Ammon's horn (tissue), 1 donor: Measurements from ENCODE around the gene HJURP.
A peak's percentile ranks its signal among the peaks of the same experiment; 100 is the strongest.
"Not testable (repeated sequence)": the region's sequence is repeated elsewhere in the genome, so short reads cannot be mapped to it uniquely, and the experiment has no call there.

Experiments used
- DNase-seq: peaks from one replicate; pipeline ENCODE4 v3.0.0-alpha.2; 2016; ENCODE audit warnings: low spot score

HJURP gene, protein sequence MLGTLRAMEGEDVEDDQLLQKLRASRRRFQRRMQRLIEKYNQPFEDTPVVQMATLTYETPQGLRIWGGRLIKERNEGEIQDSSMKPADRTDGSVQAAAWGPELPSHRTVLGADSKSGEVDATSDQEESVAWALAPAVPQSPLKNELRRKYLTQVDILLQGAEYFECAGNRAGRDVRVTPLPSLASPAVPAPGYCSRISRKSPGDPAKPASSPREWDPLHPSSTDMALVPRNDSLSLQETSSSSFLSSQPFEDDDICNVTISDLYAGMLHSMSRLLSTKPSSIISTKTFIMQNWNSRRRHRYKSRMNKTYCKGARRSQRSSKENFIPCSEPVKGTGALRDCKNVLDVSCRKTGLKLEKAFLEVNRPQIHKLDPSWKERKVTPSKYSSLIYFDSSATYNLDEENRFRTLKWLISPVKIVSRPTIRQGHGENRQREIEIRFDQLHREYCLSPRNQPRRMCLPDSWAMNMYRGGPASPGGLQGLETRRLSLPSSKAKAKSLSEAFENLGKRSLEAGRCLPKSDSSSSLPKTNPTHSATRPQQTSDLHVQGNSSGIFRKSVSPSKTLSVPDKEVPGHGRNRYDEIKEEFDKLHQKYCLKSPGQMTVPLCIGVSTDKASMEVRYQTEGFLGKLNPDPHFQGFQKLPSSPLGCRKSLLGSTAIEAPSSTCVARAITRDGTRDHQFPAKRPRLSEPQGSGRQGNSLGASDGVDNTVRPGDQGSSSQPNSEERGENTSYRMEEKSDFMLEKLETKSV

GRCh38 chr2:233854241-233854981 lies at the start of gene HJURP:
Gene HJURP (minus strand): TSS chr2:233854535. CDS start chr2:233854500, 35 bp downstream.
- peak; percentile 96 for DNase-seq

DNA sequence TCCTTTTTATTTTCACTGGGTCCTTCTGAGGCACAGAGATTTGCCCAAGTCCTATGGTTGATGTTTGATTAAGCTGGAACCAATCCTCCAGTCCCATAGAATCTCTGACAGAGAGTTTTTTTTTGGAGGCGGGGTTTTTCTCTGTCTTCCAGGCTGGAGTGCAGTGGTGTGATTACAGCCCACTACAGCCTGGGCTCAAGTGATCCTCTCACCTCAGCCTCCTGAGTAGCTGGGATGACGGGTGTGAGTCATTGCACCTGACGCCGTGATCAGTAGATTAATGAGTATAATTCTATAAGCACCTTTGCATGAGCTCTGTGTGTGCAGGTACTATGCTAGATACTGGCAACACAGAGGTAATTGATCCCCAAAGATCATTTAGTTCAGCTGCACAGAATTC lies 47.5 kb upstream of the HJURP start:
- DNase-seq = no peak

GRCh38 chr2:233901367-233901766 lies 47.0 kb upstream of the HJURP start:
- no peak for DNase-seq

DNA sequence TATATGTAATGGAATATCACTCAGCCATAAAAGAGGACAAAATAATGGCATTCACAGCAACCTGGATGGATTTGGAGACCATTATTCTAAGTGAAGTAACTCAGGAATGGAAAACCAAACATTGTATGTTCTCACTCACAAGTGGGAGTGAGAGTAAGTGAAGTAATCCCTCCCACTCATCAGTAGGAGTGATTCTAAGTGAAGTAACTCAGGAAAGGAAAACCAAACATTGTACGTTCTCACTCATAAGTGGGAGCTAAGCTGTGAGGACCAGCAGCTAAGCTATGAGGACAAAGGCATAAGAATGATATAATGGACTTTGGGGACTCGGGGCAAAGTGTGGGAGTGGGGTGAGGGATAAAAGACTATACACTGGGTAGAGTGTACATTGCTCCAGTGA lies 41.9 kb upstream of the HJURP start:
- not testable (repeated sequence) for DNase-seq

DNA sequence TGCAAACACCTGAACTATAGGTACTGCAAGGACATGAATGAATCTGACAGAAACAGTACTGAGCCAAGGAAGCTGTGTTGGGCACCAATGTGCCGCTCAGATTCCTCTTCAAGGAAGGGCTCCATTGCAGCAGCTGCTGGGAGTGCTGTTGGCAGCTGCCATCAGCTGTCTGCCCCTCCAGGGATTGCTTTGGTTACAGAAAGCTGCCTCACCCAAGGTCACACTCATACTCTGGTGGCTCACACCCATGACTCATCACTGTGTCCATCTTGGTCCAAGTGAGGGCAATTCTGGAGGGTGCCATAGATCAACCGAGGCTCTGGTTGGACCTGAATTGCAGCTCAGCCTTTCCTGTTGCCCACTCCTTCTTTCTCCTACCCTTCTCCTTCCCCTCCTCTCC lies 38.5 kb upstream of the HJURP start:
- no peak for DNase-seq

DNA sequence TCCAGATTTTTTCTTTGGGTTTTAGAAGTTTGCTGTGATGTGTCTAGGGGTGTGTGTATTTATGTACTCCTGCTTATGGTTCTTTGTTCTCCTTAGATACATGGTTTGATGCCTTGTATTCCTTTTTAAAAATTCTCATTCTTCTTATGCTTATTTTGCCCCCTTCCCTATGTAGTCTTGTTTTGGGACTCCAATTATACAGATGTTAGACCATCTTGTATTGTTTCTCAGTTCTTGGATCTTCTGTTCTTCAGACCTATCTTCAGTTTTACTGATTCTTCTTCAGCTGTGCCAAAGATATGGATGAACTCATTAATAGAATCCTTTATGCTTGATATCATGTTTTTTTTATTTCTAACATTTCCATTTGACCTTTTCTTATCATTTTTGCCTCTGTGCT lies 28.0 kb upstream of the HJURP start:
- no peak for DNase-seq

- not testable (repeated sequence) for DNase-seq
Observed at GRCh38 chr2:233872125-233872524, 17.8 kb upstream of the HJURP start.

- DNase-seq = no peak
Observed at GRCh38 chr2:233871432-233871831, 17.1 kb upstream of the HJURP start.

GRCh38 chr2:233867993-233868532 lies 13.7 kb upstream of the HJURP start, which contains the start of gene MSL3B:
Gene MSL3B (minus strand): TSS chr2:233868386.
- DNase-seq = no peak

- DNase-seq = no peak
Observed at GRCh38 chr2:233866479-233866878, 12.1 kb upstream of the HJURP start.

- DNase-seq = no peak
Observed at GRCh38 chr2:233865838-233866237, 11.5 kb upstream of the HJURP start.

DNA sequence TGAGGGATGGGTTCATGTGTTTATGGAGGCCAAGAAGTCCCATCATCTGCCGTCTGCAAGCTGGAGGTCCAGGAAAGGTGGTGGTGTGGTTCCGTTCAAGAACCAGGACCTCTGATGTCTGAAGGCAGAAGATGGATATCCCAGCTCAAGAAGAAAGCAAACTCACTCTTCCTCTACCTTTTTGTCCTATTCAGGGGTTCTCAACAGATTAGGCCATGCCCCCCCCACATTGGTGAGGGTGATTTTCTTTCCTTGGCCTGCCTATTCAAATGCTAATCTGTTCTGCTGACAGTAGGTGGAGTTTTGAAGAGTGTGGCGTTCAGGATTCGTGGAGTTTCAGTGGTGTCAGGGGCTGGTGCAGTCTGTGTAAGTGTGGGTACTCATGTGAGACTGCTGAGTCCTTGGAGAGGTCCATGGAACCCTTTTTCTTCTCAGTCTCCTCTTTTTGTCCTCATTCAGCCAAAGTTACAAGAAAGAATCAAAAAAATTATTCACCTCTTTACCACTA lies 8.0 kb upstream of the HJURP start:
- DNase-seq = no peak

DNA sequence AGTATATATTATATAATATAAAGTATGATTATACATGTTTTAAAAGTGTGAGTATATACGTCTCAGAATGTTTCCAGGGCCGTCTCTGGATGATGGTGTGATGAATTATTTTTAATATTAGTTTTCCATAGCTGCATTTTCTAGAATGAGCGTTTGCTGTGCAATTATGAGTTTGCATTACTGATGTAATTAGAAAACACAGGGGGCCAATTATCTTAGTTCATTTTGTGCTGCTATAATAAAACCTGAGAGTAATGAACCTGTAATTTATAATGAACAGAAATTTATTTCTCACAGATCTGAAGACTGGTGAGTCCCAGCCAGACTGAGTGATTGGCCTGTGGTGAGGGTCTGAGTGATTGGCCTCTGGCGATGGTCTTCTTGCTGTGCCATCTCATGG lies 4.0 kb upstream of the HJURP start:
- no peak for DNase-seq

GRCh38 chr2:233857511-233858141 lies 3.3 kb upstream of the HJURP start:
- peak; percentile 55 for DNase-seq

GRCh38 chr2:233856184-233856583 lies 1.8 kb upstream of the HJURP start:
- no peak for DNase-seq

DNA sequence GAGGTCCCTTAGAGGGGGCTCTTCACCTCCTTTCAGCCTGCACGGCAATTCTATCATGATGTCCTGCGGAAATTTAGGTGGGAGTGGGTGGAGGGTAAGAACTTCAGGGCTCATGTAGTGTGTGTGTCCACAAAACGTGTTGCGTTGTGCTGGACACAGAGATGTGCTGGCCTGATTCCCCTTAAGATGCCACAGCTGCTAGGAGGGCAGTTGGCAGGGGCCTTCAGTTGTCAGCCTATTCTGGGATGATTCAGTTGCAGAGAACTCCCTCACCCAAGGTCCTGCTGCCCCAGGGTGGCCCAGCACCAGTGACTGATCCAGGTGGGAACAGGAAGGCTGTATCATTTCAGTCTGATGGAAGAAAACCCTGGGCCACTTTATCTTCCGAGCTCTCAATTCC lies 1.0 kb upstream of the HJURP start:
- DNase-seq = no peak

DNA sequence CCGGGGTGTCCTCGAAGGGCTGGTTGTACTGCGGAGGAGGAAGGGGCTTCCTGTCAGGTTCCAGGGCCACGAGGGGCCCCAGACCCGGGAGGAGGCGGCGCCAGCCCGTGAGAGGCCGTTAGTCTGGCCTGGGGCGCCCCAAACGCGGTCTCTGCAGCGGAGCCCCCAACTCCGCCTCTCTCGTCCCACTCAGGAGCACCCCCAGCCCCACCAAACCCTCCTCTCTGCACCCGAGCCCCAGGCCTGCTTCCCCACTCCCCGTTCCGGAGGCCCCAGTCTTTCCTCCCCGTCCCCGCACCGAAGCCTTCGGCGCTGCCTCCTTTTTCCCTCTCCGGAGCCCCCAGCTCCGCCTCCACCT lies 473 bp downstream of the HJURP start:
- no peak for DNase-seq

GRCh38 chr2:233853353-233853752 lies 982 bp downstream of the HJURP start:
- DNase-seq = no peak

DNA sequence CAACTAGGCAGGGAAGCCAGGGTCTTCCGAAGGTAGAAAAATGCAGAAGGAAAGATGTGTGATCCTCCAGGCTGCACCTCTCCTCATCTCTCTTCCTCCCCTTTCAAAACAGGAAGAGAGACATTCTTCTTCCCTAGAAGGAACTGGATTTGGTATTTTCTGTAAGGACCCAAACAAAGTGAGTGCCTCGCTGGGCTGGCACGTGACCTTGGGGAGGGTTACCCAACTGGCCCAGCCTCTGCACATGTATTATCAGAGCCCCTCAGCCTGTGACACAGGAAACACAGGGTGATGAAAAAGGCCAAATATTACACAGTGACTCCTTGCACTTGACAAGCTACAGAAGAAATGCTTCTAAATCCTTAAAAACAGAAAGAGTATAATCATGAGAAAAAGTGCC lies 2.3 kb downstream of the HJURP start:
- DNase-seq = no peak

DNA sequence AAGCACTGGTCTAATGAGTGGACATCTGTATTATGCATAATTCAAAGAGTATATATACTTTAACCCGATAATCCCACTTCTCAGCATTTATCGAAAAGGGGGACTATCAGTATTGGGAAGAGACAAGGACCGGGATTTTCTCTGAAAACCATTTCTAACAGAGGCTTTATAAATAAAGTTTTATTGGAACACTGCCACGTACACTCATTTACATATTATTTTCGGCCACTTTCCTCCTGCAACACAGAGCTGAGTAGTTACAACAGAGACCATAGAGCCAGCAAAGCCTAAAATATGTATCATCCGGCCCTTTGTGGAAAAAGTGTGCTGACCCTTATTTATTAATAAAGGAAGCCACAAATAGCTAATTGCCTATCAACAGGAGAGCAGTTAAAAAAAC lies 3.2 kb downstream of the HJURP start:
- DNase-seq = no peak

DNA sequence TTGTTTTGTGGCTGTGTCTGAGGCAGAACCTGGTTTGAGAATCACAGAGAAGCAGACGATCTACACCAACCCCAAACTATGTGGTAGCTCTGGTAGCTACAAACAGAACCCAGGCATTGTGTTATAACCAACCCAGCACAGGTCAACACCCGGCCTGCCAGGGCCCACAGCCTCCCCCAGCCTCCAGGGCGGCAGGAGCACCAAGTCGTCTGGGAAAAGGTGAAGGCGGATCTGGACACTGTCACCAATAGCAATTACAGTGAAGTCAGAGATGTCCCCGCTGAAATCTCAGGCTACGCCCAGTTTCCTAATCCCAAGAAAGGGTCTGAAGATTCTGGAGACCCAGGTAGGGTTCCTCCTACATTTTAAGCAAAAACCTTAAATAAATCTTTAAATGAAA lies 3.6 kb downstream of the HJURP start:
- DNase-seq = no peak
